ENCODE results near the gene CDC42.

DNA sequence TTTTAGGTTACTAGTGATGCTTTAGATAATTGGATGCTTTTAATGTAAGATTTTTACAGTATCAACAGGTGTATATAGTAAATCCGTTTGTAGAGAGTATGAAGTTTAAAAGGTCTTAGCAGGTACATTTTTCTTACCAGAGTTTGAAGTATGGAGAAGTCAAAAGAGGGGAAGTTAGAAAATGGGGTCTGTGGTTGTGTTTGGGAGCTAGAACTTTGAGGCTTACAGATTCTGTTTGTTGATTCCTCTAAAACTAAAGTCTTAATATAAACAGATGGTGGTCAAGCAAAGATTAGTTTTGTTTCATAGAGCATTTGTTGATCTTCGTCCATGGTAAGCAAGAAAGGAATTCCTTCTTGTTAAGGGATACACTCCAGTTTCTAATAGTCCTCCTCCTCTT lies 35.8 kb downstream of the CDC42 start:
- TF ChIP-seq CTCF (conservative IDR thresholded peaks at IDR 0.05; ENCODE audit: low read length) (no peak), EZH2phosphoT487 (IDR thresholded peaks at IDR 0.05; ENCODE audit: borderline replicate concordance) (no peak)
